Activated CD4-positive, CD25-positive, alpha-beta regulatory T cell (primary cell): ENCODE data around the gene ELFN2.
A peak's percentile ranks its signal among the peaks of the same experiment; 100 is the strongest.
"Not testable (repeated sequence)": the region's sequence is repeated elsewhere in the genome, so short reads cannot be mapped to it uniquely, and the experiment has no call there.

Source experiments
- DNase-seq, 4 experiments: peaks; one replicate each; lab custom pipeline; 2025; lab: John Stamatoyannopoulos, UW

The ELFN2 gene

GRCh38 chr22:37427135-37427710 lies at the start of gene ELFN2:
Gene ELFN2 (minus strand): TSS chr22:37427479. CDS start chr22:37375534, 51,945 bp downstream.
- DNase-seq, result no peak

GRCh38 chr22:37476389-37477329 lies 49.4 kb upstream of the ELFN2 start:
- DNase-seq, result no peak

- no peak for DNase-seq
Observed at GRCh38 chr22:37474447-37475090, 47.3 kb upstream of the ELFN2 start.

- no peak for DNase-seq
Observed at GRCh38 chr22:37473437-37473946, 46.2 kb upstream of the ELFN2 start.

- peak in 1 of 4 experiments; percentile 18 for DNase-seq
Observed at GRCh38 chr22:37472418-37473006, 45.2 kb upstream of the ELFN2 start.

GRCh38 chr22:37471727-37472417 lies 44.6 kb upstream of the ELFN2 start:
- no peak for DNase-seq

GRCh38 chr22:37470087-37470445 lies 42.8 kb upstream of the ELFN2 start:
- no peak for DNase-seq

- DNase-seq, result no peak
Observed at GRCh38 chr22:37469416-37470086, 42.3 kb upstream of the ELFN2 start.

- not testable (repeated sequence) for DNase-seq
Observed at GRCh38 chr22:37468201-37468695, 41.0 kb upstream of the ELFN2 start.

- no peak for DNase-seq
Observed at GRCh38 chr22:37467391-37467955, 40.2 kb upstream of the ELFN2 start.

- DNase-seq, result no peak
Observed at GRCh38 chr22:37464181-37464580, 36.9 kb upstream of the ELFN2 start.

GRCh38 chr22:37462983-37463382 lies 35.7 kb upstream of the ELFN2 start:
- no peak for DNase-seq

- DNase-seq, result no peak
Observed at GRCh38 chr22:37462436-37462835, 35.2 kb upstream of the ELFN2 start.

- no peak for DNase-seq
Observed at GRCh38 chr22:37461961-37462360, 34.7 kb upstream of the ELFN2 start.

- DNase-seq, result no peak
Observed at GRCh38 chr22:37460684-37461083, 33.4 kb upstream of the ELFN2 start.

GRCh38 chr22:37459206-37459605 lies 31.9 kb upstream of the ELFN2 start:
- DNase-seq, result no peak

GRCh38 chr22:37457093-37457893 lies 30.0 kb upstream of the ELFN2 start:
- peak; percentile 63 to 87 (median 72) for DNase-seq

GRCh38 chr22:37456346-37456745 lies 29.1 kb upstream of the ELFN2 start:
- no peak for DNase-seq

GRCh38 chr22:37455896-37456295 lies 28.6 kb upstream of the ELFN2 start:
- DNase-seq, result no peak
